Neural cell (in vitro differentiated cells): Measurements from ENCODE around the gene SH3PXD2A. TPM values are rescaled to one million over a fixed set of nuclear protein-coding genes. Genes with fewer than 3 reads are reported as not detected.

Experiments
- H2AFZ ChIP-seq: fragments of 200-600, 300-800 bp; sonication (generic), shearing (Covaris generic); 2 replicates; pipeline ENCODE4 v1.6.0; 2014; ENCODE audit warnings: low read depth, mild to moderate bottlenecking, antibody characterized with exemption, low read length, moderate library complexity
- H3F3A ChIP-seq: fragments of 200-600 bp; shearing (Covaris generic); 2 replicates; pipeline ENCODE4 v1.6.1; 2016; ENCODE audit warnings: mild to moderate bottlenecking, moderate library complexity, mixed read lengths, antibody characterized with exemption, low read length; ENCODE audit not compliant: insufficient read depth, poor library complexity, severe bottlenecking
- H3K27ac ChIP-seq: fragments of 200-600, 300-800 bp; sonication (generic), shearing (Covaris generic); 2 replicates; pipeline ENCODE4 v1.5.1; 2014; ENCODE audit warnings: mild to moderate bottlenecking, low read length, moderate library complexity
- H3K27me3 ChIP-seq: fragments of 300-800, 200-600 bp; sonication (generic), shearing (Covaris generic); 2 replicates; pipeline ENCODE4 v1.6.0; 2014; ENCODE audit warnings: mild to moderate bottlenecking, low read depth, low read length, moderate library complexity; ENCODE audit not compliant: insufficient read depth
- H3K36me3 ChIP-seq: fragments of 300-800, 200-600 bp; sonication (generic), shearing (Covaris generic); 2 replicates; pipeline ENCODE4 v1.5.1; 2014; ENCODE audit warnings: mild to moderate bottlenecking, antibody characterized with exemption, low read length, moderate library complexity; ENCODE audit not compliant: insufficient read depth
- H3K4me2 ChIP-seq: fragments of 300-800, 200-600 bp; sonication (generic), shearing (Covaris generic); 2 replicates; pipeline ENCODE4 v1.6.0; 2014; ENCODE audit warnings: mild to moderate bottlenecking, low read length
- H3K4me3 ChIP-seq: fragments of 300-800, 200-600 bp; sonication (generic), shearing (Covaris generic); 2 replicates; pipeline ENCODE4 v1.5.1; 2014; ENCODE audit warnings: mild to moderate bottlenecking, low read length, moderate library complexity
- H3K79me2 ChIP-seq: fragments of 200-600 bp; shearing (Covaris generic); replicated peaks from 2 replicates; pipeline ENCODE4 v1.6.0; 2014; ENCODE audit warnings: mild to moderate bottlenecking, low read length, moderate library complexity; ENCODE audit not compliant: insufficient read depth
- H3K9ac ChIP-seq: fragments of 300-800, 200-600 bp; sonication (generic), shearing (Covaris generic); 2 replicates; pipeline ENCODE4 v1.6.1; 2016; ENCODE audit warnings: mild to moderate bottlenecking, low read length, mixed read lengths
- H3K9me2 ChIP-seq: fragments of 200-600 bp; shearing (Covaris generic); 2 replicates; pipeline ENCODE4 v1.6.1; 2016; ENCODE audit warnings: mild to moderate bottlenecking, low read length, mixed read lengths; ENCODE audit not compliant: insufficient read depth
- H3K9me3 ChIP-seq: fragments of 200-600, 300-800 bp; sonication (generic), shearing (Covaris generic); 2 replicates; pipeline ENCODE4 v1.6.1; 2016; ENCODE audit warnings: mild to moderate bottlenecking, mixed run types, low read length, moderate library complexity, mixed read lengths
- H4K20me1 ChIP-seq: fragments of 200-600 bp; shearing (Covaris generic); 2 replicates; pipeline ENCODE4 v1.6.1; 2016; ENCODE audit warnings: mild to moderate bottlenecking, mixed run types; ENCODE audit not compliant: insufficient read depth
- EP300 ChIP-seq: fragments of 450-650 bp; conservative IDR thresholded peaks from 2 replicates; pipeline ENCODE4 v1.6.1; 2014; ENCODE audit warnings: antibody characterized with exemption, mild to moderate bottlenecking, moderate library complexity; ENCODE audit not compliant: poor library complexity, severe bottlenecking
- EZH2 ChIP-seq: fragments of 200-600, 300-800 bp; shearing (Covaris generic), sonication (generic); IDR thresholded peaks from 2 replicates; pipeline ENCODE4 v1.6.1; 2014; ENCODE audit warnings: antibody characterized with exemption, low read length, borderline replicate concordance, mild to moderate bottlenecking; ENCODE audit not compliant: insufficient read depth, poor library complexity, severe bottlenecking
- MXI1 ChIP-seq: fragments of 450-650 bp; conservative IDR thresholded peaks from 2 replicates; pipeline ENCODE4 v1.6.1; 2014; ENCODE audit warnings: antibody characterized with exemption, mild to moderate bottlenecking; ENCODE audit not compliant: poor library complexity, severe bottlenecking
- POLR2AphosphoS5 ChIP-seq: IDR thresholded peaks from 2 replicates; pipeline ENCODE4 v1.6.1; 2012
- RAD21 ChIP-seq: fragments of 450-650 bp; conservative IDR thresholded peaks from 2 replicates; pipeline ENCODE4 v1.6.1; 2014; ENCODE audit warnings: antibody characterized with exemption, mild to moderate bottlenecking, moderate library complexity
- REST ChIP-seq: IDR thresholded peaks from 2 replicates; pipeline ENCODE4 v1.6.1; 2012; ENCODE audit warnings: borderline replicate concordance
- SMC3 ChIP-seq: fragments of 450-650 bp; conservative IDR thresholded peaks from 2 replicates; pipeline ENCODE4 v1.6.1; 2014; ENCODE audit warnings: antibody characterized with exemption, mild to moderate bottlenecking, moderate library complexity; ENCODE audit not compliant: poor library complexity
- TAF1 ChIP-seq: IDR thresholded peaks from 2 replicates; pipeline ENCODE4 v1.6.1; 2012; ENCODE audit warnings: low read depth
- polyA plus RNA-seq: library from polyadenylated mRNA; depleted of rRNA; stranded (reverse); fragments of >200 nt; gene quantifications from 2 replicates; pipeline ENCODE4 v1.2.3, GENCODE V29; 2014
- TF ChIP-seq, protein P1 (sequence below): fragments of 450-650 bp; IDR thresholded peaks from 2 replicates; pipeline ENCODE4 v1.5.1; 2014; ENCODE audit warnings: antibody characterized with exemption, mild to moderate bottlenecking, moderate library complexity; ENCODE audit not compliant: poor library complexity, severe bottlenecking

The SH3PXD2A gene
- polyA plus RNA-seq, 1 donor from 2014 or later: 5.2 TPM

- Histone ChIP-seq H3K4me3 (no peak overlapping the region), H2AFZ (no peak overlapping the region), H3K4me2 (no peak overlapping the region), H3F3A (no peaks in the 10 kb centered on the region), H3K27me3 (no peaks in the 10 kb centered on the region), H3K9ac (no peak overlapping the region), H3K79me2 (no peaks in the 10 kb centered on the region), H3K9me3 (no peaks in the 10 kb centered on the region), H3K27ac (no peak overlapping the region), H4K20me1 (no peaks in the 10 kb centered on the region), H3K9me2 (no peaks in the 10 kb centered on the region), H3K36me3 (no peaks in the 10 kb centered on the region)
- TF ChIP-seq EP300 (no peak), RAD21 (no peak), EZH2 (no peak), MXI1 (no peak), SMC3 (no peak), REST (no peak), POLR2AphosphoS5 (no peak), TAF1 (no peak)
- TF ChIP-seq, protein P1, sequence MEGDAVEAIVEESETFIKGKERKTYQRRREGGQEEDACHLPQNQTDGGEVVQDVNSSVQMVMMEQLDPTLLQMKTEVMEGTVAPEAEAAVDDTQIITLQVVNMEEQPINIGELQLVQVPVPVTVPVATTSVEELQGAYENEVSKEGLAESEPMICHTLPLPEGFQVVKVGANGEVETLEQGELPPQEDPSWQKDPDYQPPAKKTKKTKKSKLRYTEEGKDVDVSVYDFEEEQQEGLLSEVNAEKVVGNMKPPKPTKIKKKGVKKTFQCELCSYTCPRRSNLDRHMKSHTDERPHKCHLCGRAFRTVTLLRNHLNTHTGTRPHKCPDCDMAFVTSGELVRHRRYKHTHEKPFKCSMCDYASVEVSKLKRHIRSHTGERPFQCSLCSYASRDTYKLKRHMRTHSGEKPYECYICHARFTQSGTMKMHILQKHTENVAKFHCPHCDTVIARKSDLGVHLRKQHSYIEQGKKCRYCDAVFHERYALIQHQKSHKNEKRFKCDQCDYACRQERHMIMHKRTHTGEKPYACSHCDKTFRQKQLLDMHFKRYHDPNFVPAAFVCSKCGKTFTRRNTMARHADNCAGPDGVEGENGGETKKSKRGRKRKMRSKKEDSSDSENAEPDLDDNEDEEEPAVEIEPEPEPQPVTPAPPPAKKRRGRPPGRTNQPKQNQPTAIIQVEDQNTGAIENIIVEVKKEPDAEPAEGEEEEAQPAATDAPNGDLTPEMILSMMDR: no peak
Measured at GRCh38 chr10:103658049-103658577, 197.3 kb downstream of the SH3PXD2A start.

DNA sequence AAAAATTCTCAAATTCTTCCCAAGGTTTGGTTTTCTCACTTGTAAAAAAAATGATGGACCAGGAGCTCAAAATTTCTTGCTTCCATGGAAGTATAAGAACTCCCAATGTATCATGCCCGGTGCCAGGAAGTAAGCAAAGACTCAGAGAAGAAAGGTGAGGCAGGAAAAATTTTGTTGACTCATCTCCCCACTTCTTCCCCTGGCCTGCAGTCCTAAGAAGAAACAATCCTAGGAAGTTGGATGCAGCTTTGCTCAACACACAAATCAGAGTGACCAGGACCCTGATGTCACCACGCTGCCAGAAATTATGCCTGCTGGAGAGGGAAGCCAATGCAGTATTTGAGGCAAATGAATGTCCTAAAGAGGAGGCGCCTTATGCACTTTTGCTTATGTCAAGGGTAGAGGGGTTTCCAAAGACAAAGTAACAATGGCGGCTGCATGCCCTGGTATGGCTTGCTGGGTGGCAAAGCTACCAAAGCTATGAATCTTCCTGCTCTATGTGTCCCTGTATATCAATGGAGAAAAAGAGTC, 198.2 kb downstream of the SH3PXD2A start:
- Histone ChIP-seq H3F3A (no peaks in the 10 kb centered on the region), H3K9ac (no peak overlapping the region), H3K4me3 (no peak overlapping the region), H3K36me3 (no peaks in the 10 kb centered on the region), H3K9me2 (no peaks in the 10 kb centered on the region), H3K27ac (no peak overlapping the region), H3K9me3 (no peaks in the 10 kb centered on the region), H3K27me3 (no peaks in the 10 kb centered on the region), H4K20me1 (no peaks in the 10 kb centered on the region), H3K79me2 (no peaks in the 10 kb centered on the region), H2AFZ (no peak overlapping the region), H3K4me2 (no peak overlapping the region)
- TF ChIP-seq RAD21: no peak

- Histone ChIP-seq H3K27ac (no peak overlapping the region), H3K4me3 (no peak overlapping the region), H3K9me3 (no peaks in the 10 kb centered on the region), H3K9me2 (no peaks in the 10 kb centered on the region), H3F3A (no peaks in the 10 kb centered on the region), H4K20me1 (no peaks in the 10 kb centered on the region), H3K36me3 (no peaks in the 10 kb centered on the region), H3K79me2 (no peaks in the 10 kb centered on the region), H3K27me3 (no peaks in the 10 kb centered on the region), H2AFZ (no peak overlapping the region), H3K9ac (no peak overlapping the region), H3K4me2 (no peak overlapping the region)
- TF ChIP-seq RAD21 (no peak), EP300 (no peak), REST (no peak), POLR2AphosphoS5 (no peak), EZH2 (no peak), SMC3 (no peak), MXI1 (no peak), TAF1 (no peak)
- TF ChIP-seq, protein P1: no peak
Measured at GRCh38 chr10:103654925-103655324, 200.5 kb downstream of the SH3PXD2A start.
